ENCODE results near the gene CSNK1A1.
"Not testable (repeated sequence)": the region's sequence is repeated elsewhere in the genome, so short reads cannot be mapped to it uniquely, and the experiment has no call there.

GRCh38 chr5:149535787-149536186, 15.5 kb downstream of the CSNK1A1 start:
- TF ChIP-seq, protein P1, sequence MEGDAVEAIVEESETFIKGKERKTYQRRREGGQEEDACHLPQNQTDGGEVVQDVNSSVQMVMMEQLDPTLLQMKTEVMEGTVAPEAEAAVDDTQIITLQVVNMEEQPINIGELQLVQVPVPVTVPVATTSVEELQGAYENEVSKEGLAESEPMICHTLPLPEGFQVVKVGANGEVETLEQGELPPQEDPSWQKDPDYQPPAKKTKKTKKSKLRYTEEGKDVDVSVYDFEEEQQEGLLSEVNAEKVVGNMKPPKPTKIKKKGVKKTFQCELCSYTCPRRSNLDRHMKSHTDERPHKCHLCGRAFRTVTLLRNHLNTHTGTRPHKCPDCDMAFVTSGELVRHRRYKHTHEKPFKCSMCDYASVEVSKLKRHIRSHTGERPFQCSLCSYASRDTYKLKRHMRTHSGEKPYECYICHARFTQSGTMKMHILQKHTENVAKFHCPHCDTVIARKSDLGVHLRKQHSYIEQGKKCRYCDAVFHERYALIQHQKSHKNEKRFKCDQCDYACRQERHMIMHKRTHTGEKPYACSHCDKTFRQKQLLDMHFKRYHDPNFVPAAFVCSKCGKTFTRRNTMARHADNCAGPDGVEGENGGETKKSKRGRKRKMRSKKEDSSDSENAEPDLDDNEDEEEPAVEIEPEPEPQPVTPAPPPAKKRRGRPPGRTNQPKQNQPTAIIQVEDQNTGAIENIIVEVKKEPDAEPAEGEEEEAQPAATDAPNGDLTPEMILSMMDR (IDR thresholded peaks at IDR 0.05) = not testable (repeated sequence)
- not testable (repeated sequence) for TF ChIP-seq EP300, POLR2A, POLR2AphosphoS5 (IDR thresholded peaks at IDR 0.05)
